SU-DHL-6 (cell line): ENCODE data around the gene ABLIM1.

Experiments
- H2AFZ ChIP-seq: fragments of 200-600 bp; sonication (generic); 2 replicates; pipeline ENCODE4 v1.6.1; 2014; ENCODE audit warnings: low read depth, mild to moderate bottlenecking, moderate library complexity, mixed read lengths, antibody characterized with exemption, low read length; ENCODE audit not compliant: severe bottlenecking
- H3F3A ChIP-seq: fragments of 200-600 bp; shearing (Covaris generic); 2 replicates; pipeline ENCODE4 v1.6.0; 2016; ENCODE audit warnings: antibody characterized with exemption, mild to moderate bottlenecking; ENCODE audit not compliant: insufficient read depth
- H3K27ac ChIP-seq: fragments of 200-600 bp; sonication (generic); 2 replicates; pipeline ENCODE4 v1.5.1; 2016; ENCODE audit warnings: low read depth, mild to moderate bottlenecking, low read length, moderate library complexity, mixed read lengths
- H3K27me3 ChIP-seq: fragments of 200-600 bp; sonication (generic), shearing (Covaris generic); 2 replicates; pipeline ENCODE4 v1.6.0; 2014; ENCODE audit warnings: mild to moderate bottlenecking, low read length
- H3K36me3 ChIP-seq: fragments of 200-600 bp; sonication (generic); 2 replicates; pipeline ENCODE4 v1.6.1; 2014; ENCODE audit warnings: mild to moderate bottlenecking, low read length, mixed read lengths
- H3K4me2 ChIP-seq: fragments of 300-600, 200-600 bp; shearing (Covaris generic), sonication (generic); 2 replicates; pipeline ENCODE4 v1.6.0; 2014; ENCODE audit warnings: low read length, low read depth, mild to moderate bottlenecking; ENCODE audit not compliant: poor library complexity, severe bottlenecking
- H3K4me3 ChIP-seq: fragments of 200-600 bp; sonication (generic); 2 replicates; pipeline ENCODE4 v1.5.1; 2014; ENCODE audit warnings: antibody characterized with exemption, low read length, mild to moderate bottlenecking, mixed read lengths; ENCODE audit not compliant: insufficient read depth, poor library complexity, severe bottlenecking
- H3K79me2 ChIP-seq: fragments of 200-600 bp; sonication (generic); 2 replicates; pipeline ENCODE4 v1.6.1; 2014; ENCODE audit warnings: mild to moderate bottlenecking, low read length, moderate library complexity; ENCODE audit not compliant: insufficient read depth
- H3K9ac ChIP-seq: fragments of 200-600 bp; sonication (generic); 2 replicates; pipeline ENCODE4 v1.7.0; 2014; ENCODE audit warnings: mild to moderate bottlenecking, low read length
- H3K9me2 ChIP-seq: fragments of 200-600 bp; sonication (generic); replicated peaks from 2 replicates; pipeline ENCODE4 v1.6.1; 2014; ENCODE audit warnings: low read length; ENCODE audit not compliant: insufficient read depth
- H3K9me3 ChIP-seq: fragments of 200-600 bp; sonication (generic); 2 replicates; pipeline ENCODE4 v1.6.1; 2014; ENCODE audit warnings: low read length, mixed read lengths; ENCODE audit not compliant: insufficient read depth
- H4K20me1 ChIP-seq: fragments of 200-600 bp; sonication (generic); 2 replicates; pipeline ENCODE4 v1.6.1; 2014; ENCODE audit warnings: low read depth, mild to moderate bottlenecking, antibody characterized with exemption, low read length, moderate library complexity, mixed read lengths
- CTCF ChIP-seq: fragments of 200-600 bp; sonication (generic); IDR thresholded peaks from one replicate; pipeline ENCODE4 v1.5.1; 2017; ENCODE audit warnings: antibody characterized with exemption, mild to moderate bottlenecking, low read length, moderate library complexity; ENCODE audit not compliant: insufficient read depth, poor library complexity, severe bottlenecking
- EZH2phosphoT487 ChIP-seq: fragments of 200-600 bp; sonication (generic), shearing (Covaris generic); conservative IDR thresholded peaks from 2 replicates; pipeline ENCODE4 v1.6.1; 2018; ENCODE audit warnings: mild to moderate bottlenecking, antibody characterized with exemption, low read length, moderate library complexity, mixed read lengths

The ABLIM1 gene

GRCh38 chr10:114545819-114546218, 112.3 kb downstream of the ABLIM1 start:
- H3K9me3 ChIP-seq: no peaks in the 10 kb centered on the region
- no peak overlapping the region for H3K4me2 ChIP-seq
- no peaks in the 10 kb centered on the region for H4K20me1 ChIP-seq
- no peaks in the 10 kb centered on the region for H3F3A ChIP-seq
- H3K4me3 ChIP-seq: no peak overlapping the region
- H3K27ac ChIP-seq: no peak overlapping the region
- no peaks in the 10 kb centered on the region for H3K36me3 ChIP-seq
- TF ChIP-seq CTCF: no peak
- TF ChIP-seq EZH2phosphoT487: no peak
- no peak overlapping the region for H3K9ac ChIP-seq
- H3K27me3 ChIP-seq: no peaks in the 10 kb centered on the region
- no peaks in the 10 kb centered on the region for H3K79me2 ChIP-seq
- H2AFZ ChIP-seq: no peak overlapping the region
- no peaks in the 10 kb centered on the region for H3K9me2 ChIP-seq

GRCh38 chr10:114545071-114545470, 113.0 kb downstream of the ABLIM1 start:
- no peak overlapping the region for H2AFZ ChIP-seq
- H3K9me2 ChIP-seq: no peaks in the 10 kb centered on the region
- no peaks in the 10 kb centered on the region for H4K20me1 ChIP-seq
- TF ChIP-seq EZH2phosphoT487 (no peak), CTCF (no peak)
- no peak overlapping the region for H3K4me3 ChIP-seq
- H3K9ac ChIP-seq: no peak overlapping the region; the same call in 1 of the 2 replicates
- no peak overlapping the region for H3K4me2 ChIP-seq
- H3K79me2 ChIP-seq: no peaks in the 10 kb centered on the region
- H3K27me3 ChIP-seq: no peaks in the 10 kb centered on the region
- no peak overlapping the region for H3K27ac ChIP-seq
- no peaks in the 10 kb centered on the region for H3K36me3 ChIP-seq
- H3F3A ChIP-seq: no peaks in the 10 kb centered on the region
- H3K9me3 ChIP-seq: no peaks in the 10 kb centered on the region

GRCh38 chr10:114544045-114544659, 113.9 kb downstream of the ABLIM1 start:
- Histone ChIP-seq H3K4me2 (peak overlapping the region; percentile 46), H3K9me2 (no peaks in the 10 kb centered on the region), H3K9ac (peak overlapping the region; percentile 31), H2AFZ (peak overlapping the region; percentile 1), H3K4me3 (no peak overlapping the region), H3K27me3 (no peaks in the 10 kb centered on the region), H3K27ac (peak overlapping the region; percentile 57), H3F3A (no peaks in the 10 kb centered on the region), H3K79me2 (no peaks in the 10 kb centered on the region), H4K20me1 (no peaks in the 10 kb centered on the region), H3K9me3 (no peaks in the 10 kb centered on the region), H3K36me3 (no peaks in the 10 kb centered on the region)
- no peak for TF ChIP-seq CTCF
- no peak for TF ChIP-seq EZH2phosphoT487
